IMR-90 (cell line): Measurements from ENCODE around the gene IRAK1BP1.

Experiments used
- BHLHE40 ChIP-seq: fragments of 150-350 bp; IDR thresholded peaks from 2 replicates; pipeline ENCODE4 v1.6.1; 2016; ENCODE audit warnings: mild to moderate bottlenecking, low read depth, low read length
- CEBPB ChIP-seq: IDR thresholded peaks from 2 replicates; pipeline ENCODE4 v1.6.1; 2012; ENCODE audit warnings: low read depth, low read length, improper control_type of control experiment
- CTCF ChIP-seq: conservative IDR thresholded peaks from 2 replicates; pipeline ENCODE4 v1.5.1; 2012; ENCODE audit warnings: mild to moderate bottlenecking, low read depth, low read length, improper control_type of control experiment
- FOS ChIP-seq: fragments of 150-350 bp; IDR thresholded peaks from 2 replicates; pipeline ENCODE4 v1.6.1; 2016; ENCODE audit warnings: low read depth, low read length
- MAZ ChIP-seq: IDR thresholded peaks from 2 replicates; pipeline ENCODE4 v1.6.1; 2012; ENCODE audit warnings: low read depth, mild to moderate bottlenecking, low read length, improper control_type of control experiment, moderate library complexity, borderline replicate concordance
- MXI1 ChIP-seq: IDR thresholded peaks from 2 replicates; pipeline ENCODE4 v1.6.1; 2012; ENCODE audit warnings: low read depth, mild to moderate bottlenecking, low read length, moderate library complexity, borderline replicate concordance
- POLR2A ChIP-seq: IDR thresholded peaks from 2 replicates; pipeline ENCODE4 v1.6.1; 2012; ENCODE audit warnings: mild to moderate bottlenecking, low read depth, low read length
- RAD21 ChIP-seq: IDR thresholded peaks from 2 replicates; pipeline ENCODE4 v1.6.1; 2012; ENCODE audit warnings: low read length, improper control_type of control experiment
- RCOR1 ChIP-seq: IDR thresholded peaks from 2 replicates; pipeline ENCODE4 v1.6.1; 2012; ENCODE audit warnings: mild to moderate bottlenecking, low read length, improper control_type of control experiment; ENCODE audit not compliant: insufficient replicate concordance
- RFX5 ChIP-seq: IDR thresholded peaks from 2 replicates; pipeline ENCODE4 v1.8.0; 2012; ENCODE audit warnings: low read depth, mild to moderate bottlenecking, low read length, moderate library complexity
- SMC3 ChIP-seq: fragments of 150-350 bp; IDR thresholded peaks from 2 replicates; pipeline ENCODE4 v1.6.1; 2016; ENCODE audit warnings: low read depth, mild to moderate bottlenecking, antibody characterized with exemption, low read length, moderate library complexity
- USF2 ChIP-seq: fragments of 150-350 bp; IDR thresholded peaks from 2 replicates; pipeline ENCODE4 v1.6.1; 2017; ENCODE audit warnings: mild to moderate bottlenecking, antibody characterized with exemption, low read length, low read depth
- TF ChIP-seq, protein P1 (sequence below): fragments of 150-350 bp; IDR thresholded peaks from 2 replicates; pipeline ENCODE4 v1.6.1; 2016; ENCODE audit warnings: low read depth, mild to moderate bottlenecking, low read length, moderate library complexity, borderline replicate concordance

DNA sequence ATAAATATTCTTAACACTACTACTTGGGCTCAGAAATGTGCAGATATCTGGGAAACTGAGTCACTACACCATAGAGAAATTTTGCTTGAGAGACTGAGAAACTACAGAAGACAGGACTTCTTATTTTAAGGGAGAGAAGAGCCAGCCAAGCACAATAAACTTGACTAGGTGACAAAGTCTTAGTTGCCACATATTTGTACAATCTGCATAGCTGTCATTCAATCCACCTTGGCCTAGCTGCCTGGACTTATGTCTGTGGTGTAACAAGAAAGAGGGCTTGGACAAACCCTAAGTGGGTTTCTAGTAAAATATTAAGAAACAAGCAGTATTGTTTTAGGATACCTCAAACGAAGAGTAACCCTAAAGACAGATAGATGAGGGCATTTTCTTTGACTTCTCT is 21.8 kb upstream of the IRAK1BP1 start:
- TF ChIP-seq CTCF (no peak), MXI1 (no peak), BHLHE40 (no peak), POLR2A (no peak), RFX5 (no peak), CEBPB (no peak), MAZ (no peak), SMC3 (no peak), FOS (no peak), RAD21 (no peak), USF2 (no peak), RCOR1 (no peak)
- TF ChIP-seq, protein P1, sequence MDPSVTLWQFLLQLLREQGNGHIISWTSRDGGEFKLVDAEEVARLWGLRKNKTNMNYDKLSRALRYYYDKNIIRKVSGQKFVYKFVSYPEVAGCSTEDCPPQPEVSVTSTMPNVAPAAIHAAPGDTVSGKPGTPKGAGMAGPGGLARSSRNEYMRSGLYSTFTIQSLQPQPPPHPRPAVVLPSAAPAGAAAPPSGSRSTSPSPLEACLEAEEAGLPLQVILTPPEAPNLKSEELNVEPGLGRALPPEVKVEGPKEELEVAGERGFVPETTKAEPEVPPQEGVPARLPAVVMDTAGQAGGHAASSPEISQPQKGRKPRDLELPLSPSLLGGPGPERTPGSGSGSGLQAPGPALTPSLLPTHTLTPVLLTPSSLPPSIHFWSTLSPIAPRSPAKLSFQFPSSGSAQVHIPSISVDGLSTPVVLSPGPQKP, result no peak
